Activated T-cell treated with anti-CD3 and anti-CD28 coated beads for 4 hours (primary cell): ENCODE measurements around the gene TDRD12.

Experiments used
- DNase-seq: peaks from one replicate; pipeline ENCODE4 v3.0.0-alpha.2; 2020

TDRD12 gene, protein sequence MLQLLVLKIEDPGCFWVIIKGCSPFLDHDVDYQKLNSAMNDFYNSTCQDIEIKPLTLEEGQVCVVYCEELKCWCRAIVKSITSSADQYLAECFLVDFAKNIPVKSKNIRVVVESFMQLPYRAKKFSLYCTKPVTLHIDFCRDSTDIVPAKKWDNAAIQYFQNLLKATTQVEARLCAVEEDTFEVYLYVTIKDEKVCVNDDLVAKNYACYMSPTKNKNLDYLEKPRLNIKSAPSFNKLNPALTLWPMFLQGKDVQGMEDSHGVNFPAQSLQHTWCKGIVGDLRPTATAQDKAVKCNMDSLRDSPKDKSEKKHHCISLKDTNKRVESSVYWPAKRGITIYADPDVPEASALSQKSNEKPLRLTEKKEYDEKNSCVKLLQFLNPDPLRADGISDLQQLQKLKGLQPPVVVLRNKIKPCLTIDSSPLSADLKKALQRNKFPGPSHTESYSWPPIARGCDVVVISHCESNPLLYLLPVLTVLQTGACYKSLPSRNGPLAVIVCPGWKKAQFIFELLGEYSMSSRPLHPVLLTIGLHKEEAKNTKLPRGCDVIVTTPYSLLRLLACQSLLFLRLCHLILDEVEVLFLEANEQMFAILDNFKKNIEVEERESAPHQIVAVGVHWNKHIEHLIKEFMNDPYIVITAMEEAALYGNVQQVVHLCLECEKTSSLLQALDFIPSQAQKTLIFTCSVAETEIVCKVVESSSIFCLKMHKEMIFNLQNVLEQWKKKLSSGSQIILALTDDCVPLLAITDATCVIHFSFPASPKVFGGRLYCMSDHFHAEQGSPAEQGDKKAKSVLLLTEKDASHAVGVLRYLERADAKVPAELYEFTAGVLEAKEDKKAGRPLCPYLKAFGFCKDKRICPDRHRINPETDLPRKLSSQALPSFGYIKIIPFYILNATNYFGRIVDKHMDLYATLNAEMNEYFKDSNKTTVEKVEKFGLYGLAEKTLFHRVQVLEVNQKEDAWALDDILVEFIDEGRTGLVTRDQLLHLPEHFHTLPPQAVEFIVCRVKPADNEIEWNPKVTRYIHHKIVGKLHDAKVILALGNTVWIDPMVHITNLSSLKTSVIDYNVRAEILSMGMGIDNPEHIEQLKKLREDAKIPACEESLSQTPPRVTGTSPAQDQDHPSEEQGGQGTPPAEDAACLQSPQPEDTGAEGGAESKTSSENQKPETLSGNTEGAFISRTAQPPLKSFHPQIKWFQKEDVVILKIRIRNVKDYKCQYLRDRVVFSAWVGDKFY (N-terminal part only)

DNA sequence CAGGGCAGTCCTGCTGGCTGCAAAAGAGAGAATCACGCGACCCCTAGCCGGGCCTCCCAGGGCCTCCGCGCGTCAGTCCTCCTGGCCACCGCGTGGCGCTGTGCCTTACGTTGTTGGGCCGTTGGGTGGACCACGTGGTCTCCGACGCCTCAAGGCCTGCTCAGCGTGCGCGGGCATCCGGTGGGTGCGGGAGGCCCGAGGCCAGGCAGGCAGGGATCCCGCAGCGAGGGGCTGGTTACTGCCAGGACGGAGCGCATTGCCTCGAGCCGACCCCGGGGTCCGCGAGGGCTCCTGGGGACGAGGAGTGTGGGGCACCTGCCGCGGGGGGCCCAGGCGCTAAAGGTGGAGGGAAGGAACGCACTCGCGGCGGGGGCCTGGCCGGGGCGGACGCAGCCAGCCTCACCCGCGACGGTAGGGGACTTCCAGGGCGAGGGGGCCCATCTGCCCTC is at the start of gene TDRD12:
TDRD12 (plus strand) TSS at position 157 of the 449 bp plus-strand sequence. CDS start 306 bp downstream, outside the sequence.
- DNase-seq: no peak

DNA sequence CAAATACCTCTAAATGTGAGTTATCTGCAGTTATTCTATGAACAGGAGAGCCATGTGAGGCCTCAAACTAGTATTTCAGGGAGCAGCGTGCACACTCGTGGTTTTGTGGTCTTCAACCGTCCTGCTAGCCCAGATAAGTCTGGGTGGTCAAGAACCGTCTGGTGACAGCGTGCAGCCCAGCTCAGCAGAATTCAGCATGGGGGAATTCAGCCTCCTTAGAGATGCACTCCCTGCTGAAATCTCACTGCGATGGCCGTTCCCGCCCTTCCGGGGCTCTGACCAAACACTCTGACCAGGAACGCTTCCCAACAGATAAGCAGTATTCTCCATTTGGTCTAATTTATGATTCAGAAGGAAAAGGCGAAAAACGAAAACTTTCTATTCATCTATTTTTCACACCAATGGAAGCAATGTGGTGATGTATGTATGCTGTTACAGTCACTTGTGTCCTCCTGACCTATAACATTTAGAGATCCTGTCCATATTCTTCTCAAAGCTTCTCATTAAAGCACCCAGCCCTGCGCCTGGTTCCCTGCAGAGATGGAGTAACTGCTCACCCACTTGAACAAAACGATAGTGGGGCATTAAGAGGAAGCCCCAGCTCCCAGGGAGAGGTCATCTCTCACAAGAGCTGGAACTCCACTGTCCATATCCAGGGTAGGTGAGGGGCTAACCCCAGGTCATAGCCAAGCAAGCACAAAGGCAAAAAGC is 47.5 kb upstream of the TDRD12 start:
- no peak for DNase-seq

DNA sequence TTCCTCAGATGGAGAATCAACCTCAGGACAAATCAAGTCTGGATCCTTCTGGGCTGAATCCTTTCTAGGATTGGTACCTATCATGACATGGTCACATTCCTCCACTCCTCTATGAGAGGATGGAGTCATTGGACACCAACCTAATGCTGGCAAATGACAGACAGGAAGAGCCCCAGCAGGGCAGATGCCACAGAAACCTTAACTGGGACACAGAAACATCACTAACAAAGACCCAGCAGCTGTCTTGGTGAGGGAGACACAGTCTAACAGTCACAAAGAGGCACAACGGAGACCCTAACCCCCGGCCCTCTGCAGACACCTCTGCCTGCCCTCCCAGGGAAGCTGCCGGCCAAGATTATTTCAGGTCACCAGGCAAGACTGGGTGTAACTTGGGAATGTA is 46.7 kb upstream of the TDRD12 start:
- DNase-seq: no peak

DNA sequence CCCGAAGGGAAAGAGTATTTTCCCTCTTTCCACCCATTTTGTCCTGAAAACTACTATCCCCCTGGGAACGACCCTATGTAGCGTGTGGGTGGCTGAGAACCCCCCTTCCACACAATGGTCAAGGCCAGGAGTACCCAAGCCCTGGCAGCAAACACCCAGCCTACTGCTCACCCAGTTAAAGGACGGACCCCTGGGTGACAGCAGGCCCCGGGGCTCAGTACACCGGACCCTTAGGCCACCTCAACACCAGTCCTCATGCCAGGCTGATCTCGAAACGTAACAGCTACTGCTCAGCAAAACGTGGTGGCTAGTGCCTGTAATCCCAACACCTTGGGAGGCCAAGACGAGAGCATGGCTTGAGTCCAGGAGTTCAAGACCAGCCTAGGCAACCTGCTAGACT is 46.0 kb upstream of the TDRD12 start:
- DNase-seq: no peak

DNA sequence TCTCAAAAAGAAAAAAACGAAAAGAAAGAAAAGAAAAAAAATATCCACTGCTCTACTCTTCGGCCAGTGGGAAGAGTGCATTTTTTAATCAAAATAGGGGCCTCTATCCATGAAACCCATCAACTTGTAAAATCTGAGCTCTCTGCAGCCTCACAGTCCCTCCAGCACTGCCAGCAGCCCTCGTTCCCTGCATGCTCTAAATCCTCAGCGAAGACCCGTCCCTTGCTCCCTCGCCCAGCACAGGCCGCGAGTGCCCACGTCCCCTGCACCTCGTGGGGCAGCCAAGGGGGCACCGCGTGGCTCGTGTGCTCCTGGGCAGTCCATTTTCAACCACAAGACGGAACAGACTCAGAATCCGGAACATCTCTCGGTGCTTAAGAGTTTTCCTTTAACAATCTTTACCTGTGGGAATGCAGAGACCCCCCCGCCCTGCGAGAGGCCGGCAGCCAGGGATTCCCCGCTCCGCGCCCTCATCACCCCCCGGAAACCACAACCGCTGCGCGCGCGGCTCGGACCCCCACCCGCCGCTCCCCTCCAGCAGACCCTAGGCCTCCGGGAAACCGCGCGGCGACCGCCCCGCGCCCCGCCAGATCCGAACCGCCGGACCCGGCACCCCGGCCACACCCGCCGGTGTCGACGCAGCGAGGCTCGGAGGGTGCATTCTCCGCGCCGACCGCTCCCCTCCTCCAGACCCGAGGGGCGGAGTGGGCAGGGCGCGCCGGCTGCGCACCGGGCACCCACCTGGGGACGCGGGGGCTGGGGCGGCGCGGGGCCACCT is 45.2 kb upstream of the TDRD12 start:
- no peak for DNase-seq

DNA sequence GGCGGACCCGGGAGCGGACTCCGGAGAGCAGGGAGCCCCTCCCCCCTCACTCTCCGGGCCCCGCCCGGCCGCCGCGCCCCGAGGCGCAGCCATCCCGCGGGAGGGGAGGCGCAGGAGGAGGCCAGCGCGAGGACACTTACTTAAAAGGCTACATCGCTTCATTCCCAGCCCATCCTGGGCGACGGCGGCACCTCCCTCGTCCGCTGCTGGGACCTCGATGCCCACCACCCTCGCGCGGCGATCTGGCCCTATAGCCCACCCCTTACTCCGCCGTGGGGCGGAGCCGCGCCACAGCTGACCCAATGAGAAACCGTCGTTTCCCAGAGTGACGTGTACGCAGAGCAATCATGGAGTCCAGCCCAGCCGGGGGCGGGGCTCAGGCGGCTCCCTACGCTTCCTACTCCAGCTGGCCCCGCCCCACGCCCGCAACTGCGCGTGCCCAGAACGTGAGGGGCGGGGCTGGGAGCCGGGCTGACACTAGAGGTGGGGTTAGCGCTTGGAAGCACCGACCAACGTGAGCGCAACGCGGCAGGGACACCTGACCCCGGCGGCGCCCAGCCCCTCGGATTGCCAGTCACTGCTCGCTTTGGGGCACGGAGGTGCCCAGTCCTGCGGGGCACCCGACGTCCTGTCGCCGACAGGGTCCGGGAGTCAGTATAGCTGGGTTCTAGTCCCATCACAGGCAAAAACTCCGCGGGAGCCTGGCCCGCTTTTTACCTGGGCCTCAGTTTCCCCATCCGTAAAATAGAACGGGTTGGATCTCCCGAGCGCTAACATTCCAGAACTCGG is 44.4 kb upstream of the TDRD12 start, which contains the start of gene ANKRD27:
ANKRD27 (minus strand) TSS at position 250 of the 789 bp plus-strand sequence. CDS start 16,165 bp downstream, outside the sequence.
- DNase-seq: peak; percentile 97

DNA sequence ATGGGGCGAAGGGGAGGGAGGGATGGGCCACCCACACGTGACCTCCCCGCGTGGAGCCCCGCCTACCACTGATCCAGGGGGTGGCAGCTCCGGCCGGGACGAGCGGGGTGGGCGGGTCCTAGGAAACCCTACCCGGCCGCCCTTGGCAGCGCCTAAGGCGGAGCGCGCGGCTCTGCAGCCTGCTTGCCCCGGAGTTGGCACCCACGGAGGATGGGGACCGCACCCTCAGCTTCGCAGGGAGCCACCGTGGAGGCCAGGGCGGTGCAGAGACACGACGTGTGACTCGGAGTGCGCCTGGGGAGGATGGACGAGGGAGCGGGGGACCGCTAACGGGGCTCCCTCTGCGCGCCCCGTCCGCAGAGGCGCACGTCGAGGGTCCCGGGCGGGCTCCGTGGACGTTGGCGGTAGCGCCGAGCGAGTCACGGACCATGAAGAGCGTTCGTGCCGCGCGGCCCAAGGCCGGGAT is 43.8 kb upstream of the TDRD12 start, which contains the start of gene RGS9BP:
RGS9BP (plus strand) TSS at position 129 of the 466 bp plus-strand sequence. CDS start 416 bp downstream, outside the sequence.
- DNase-seq: peak; percentile 52

DNA sequence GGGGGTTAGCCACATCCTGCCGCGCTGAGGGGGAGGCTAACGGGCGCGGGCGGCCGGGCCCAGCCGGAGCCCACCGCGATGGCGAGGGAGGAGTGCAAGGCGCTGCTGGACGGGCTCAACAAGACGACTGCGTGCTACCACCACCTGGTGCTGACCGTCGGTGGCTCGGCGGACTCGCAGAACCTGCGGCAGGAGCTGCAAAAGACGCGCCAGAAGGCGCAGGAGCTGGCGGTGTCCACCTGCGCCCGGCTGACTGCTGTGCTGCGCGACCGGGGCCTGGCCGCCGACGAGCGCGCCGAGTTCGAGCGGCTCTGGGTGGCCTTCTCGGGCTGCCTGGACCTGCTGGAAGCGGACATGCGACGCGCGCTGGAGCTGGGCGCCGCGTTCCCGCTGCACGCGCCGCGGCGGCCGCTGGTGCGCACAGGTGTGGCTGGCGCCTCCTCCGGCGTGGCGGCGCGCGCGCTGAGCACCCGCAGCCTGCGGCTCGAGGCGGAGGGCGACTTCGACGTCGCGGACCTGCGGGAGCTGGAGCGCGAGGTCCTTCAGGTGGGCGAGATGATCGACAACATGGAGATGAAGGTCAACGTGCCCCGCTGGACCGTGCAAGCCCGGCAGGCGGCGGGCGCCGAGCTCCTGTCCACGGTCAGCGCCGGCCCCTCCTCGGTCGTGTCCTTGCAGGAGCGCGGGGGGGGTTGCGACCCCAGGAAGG is 43.2 kb upstream of the TDRD12 start:
- DNase-seq: no peak

DNA sequence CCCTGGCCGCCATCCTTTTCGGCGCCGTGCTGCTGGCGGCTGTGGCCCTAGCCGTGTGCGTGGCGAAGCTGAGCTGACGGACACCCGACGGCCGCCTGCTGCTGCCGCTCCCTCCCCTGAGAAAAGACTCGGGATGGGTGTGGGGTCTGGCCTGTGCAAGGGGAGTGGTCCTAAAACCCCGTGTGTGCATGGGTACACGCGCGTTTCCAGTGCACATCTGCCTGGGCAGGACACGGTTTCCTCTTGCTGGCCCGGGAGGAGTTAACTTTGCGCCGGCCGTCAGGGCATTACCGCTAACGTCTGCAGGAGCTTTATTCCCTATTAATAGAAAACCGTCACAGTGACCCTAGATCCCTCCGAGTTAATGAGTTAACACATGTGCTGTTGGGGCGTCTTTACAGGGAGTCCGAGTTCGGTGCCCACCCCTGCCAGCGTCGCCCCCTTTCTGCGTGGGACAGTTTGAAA is 42.6 kb upstream of the TDRD12 start:
- no peak for DNase-seq

DNA sequence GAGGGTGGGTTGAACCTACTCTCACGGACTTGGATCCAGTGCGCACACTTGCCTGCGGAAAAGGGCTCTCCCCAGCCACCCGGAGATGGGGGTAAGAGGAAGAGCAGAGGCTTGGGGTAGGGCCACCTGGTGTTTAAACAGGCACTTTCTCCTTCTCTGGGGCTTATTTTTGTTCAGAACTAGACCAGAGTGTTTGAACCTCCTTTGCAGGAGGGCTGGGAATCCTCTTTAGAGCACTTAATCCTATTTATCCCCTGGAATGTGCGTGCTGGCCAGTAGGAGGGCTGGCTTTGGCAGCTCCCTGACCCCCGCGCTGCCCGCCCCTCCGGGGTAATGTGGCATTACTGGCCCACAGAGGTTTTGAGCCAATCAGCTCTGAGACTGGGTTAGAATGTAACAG is 41.9 kb upstream of the TDRD12 start:
- no peak for DNase-seq

DNA sequence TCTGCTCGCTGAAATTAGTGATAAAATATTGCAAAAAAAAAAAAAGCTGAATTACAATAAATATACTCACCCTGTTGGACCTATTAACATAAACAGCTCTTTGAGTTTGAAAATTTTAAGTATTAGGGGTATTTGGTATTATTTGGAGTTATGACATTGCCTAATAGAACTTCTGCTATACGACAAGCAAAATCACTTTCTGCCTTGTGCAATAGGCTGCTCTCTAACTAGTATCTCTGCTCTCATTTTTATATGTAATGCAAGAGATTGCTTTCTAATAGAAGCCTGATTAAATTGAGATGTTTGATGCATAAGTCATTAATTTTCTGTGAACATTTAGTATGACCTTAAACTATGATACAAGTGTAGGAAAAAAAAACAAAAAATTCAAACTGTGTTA is 38.6 kb upstream of the TDRD12 start:
- DNase-seq: no peak

DNA sequence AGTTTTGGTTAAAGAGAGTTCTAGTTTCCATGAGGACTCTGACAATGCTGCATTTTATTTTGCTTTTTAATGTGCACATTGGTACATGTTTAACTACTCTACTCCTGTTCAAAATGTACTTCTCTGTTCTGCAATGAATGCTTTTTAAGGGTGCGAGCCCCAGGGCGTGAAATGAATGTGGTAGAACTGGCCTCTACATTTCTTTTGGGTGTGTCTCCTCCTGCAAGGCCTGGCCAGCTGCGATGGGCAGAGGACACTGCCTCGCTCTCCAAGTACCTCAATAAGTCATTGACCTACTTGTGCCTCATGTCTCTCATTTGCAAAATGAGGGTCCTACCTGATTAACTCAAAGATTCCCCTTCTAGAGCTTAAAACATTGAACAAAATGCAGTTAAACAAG is 37.2 kb upstream of the TDRD12 start:
- no peak for DNase-seq

DNA sequence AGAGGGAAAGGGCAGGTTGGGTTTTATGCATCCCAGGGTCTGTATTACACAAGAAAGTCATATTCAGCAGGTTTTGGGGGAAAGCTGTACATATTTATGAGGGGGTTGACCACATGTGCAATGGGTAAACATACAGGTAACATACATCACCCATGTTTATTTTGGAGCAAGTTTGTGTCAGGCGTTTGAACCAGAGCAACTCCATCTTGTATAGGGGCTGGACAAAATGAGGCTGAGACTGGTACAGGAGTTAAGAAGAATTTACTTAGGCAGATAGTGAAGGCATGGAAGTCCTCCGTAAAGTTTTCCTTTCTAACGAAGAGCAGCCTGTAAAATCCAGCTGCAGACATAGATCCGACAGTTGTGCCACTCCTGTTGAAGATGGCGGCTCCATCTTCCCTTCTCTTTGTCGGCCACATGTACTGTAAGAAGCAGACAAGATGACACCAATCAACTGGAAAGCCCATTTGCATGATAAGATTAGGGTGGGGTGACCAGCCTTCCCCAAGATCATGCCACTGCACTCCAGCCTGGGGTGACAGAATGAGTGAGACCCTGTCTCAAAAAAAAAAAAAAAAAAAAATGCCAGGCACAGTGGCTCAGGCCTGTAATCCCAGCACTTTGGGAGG is 32.6 kb upstream of the TDRD12 start:
- no peak for DNase-seq

DNA sequence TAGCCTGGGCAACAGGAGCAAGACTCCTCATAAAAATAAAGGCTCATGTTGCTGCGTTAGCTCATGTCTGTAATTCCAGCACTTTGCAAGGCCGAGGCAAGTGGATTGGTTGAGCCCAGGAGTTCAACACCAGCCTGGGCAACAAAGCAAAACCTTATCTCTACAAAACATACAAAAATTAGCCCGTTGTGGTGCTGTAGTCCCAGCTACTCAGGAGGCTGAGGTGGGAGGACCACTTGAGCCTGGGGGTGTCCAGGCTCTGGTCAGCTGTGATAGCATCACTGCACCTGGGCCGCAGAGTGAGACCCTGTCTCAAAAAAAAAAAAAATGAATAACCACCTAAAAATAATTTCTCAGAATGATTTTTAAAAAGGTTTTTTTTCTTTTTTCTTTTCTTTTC is 31.9 kb upstream of the TDRD12 start:
- DNase-seq: no peak

DNA sequence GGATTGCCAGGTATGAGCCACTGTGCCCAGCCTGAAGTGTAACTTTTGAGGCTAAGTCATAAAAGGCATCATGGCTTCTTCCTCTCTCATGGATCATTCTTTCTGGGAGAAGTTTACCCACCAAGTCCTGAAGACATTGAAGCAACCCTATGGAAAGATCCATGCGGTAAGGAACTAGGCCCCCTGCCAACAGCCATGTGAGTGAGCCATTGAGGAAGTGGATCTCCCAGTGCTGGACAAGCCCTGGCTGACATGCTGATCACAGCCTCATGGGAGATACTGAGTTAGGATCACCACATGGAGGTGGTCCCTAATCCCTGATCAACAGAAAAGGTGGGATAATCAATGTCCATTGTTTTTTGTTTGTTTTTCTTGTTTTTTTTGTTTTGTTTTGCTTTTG is 31.3 kb upstream of the TDRD12 start:
- no peak for DNase-seq

DNA sequence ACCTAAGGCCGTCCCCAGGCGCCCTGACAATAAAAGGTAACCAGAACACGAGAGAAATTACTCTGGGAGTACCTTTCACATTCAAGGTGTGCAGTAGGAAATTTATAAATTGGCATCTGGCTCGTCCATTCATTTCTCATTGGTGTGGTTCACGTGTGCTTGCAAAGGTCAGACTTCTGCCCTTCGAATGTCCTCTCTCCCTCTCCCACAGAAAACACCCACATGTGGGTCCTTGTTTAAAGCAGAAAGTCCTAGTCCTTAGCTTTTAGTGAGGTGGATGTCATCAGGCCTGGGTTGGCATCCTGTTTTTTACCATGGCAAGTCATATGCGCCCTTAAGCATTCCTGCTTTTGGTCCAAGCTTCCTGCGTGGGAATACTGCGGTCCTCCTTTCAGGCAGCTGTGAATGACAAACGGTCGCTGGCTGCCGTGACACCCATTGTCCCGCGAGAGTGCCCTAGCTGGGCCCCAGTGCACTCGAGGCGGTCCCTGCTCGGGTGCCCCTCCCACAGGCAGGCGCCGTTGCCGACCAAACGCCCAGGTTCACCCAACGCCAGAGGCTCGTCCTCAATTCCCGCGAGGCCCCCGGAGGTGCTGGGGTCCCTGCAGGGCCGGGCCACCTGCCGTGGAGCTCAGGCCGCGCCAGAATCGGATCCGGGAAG is 28.1 kb upstream of the TDRD12 start, which contains the start of gene NUDT19:
NUDT19 (plus strand) TSS at position 531 of the 661 bp plus-strand sequence. CDS start 140 bp downstream, outside the sequence.
- peak; percentile 61 for DNase-seq

DNA sequence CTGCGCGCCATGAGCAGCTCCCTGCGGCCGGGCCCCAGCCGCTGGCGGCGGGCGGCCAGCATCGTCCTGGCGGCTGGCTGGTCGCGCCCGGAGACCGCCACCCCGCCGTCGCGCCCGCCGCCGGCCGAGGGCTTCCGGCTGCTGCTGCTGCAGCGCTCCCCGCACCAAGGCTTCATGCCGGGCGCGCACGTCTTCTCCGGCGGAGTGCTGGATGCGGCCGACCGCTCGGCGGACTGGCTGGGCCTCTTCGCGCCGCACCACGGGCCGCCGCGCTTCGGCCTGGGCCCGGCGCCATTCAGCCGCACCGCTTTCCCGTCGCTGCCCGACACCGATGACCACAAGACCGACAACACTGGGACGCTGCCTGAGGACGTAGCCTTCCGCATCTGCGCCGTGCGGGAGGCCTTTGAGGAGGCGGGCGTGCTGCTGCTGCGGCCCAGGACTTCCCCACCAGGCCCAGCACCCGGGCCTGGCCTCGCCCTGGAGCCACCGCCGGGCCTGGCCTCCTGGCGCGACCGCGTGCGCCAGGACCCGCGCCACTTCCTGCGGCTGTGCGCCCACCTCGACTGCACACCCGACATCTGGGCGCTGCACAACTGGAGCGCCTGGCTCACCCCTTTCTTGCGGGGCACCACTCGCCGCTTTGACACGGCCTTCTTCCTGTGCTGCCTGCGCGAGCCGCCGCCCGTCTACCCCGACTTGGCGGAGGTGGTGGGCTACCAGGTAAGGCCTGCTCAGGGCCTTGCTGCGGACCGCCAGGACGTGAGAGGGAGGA is 27.4 kb upstream of the TDRD12 start:
- DNase-seq: no peak

DNA sequence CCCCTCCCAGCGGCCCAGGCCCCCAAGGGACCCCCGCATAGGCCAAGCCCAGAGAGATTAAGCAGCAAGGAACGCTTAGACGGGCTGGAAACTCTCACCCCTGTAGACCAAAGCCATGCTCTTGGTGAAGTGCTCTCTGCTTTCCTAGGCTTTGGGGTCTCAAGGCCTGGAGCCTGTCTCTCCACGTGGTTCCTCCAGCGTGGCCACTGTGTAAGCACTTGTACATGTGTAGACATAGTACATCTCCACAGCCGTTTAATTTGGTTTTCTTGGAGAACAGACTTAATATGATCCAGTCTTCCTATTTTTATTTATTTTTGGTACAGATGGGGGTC is 26.9 kb upstream of the TDRD12 start:
- no peak for DNase-seq
